Transverse colon (tissue), 4 donors: Measurements from ENCODE around the gene ZRANB3. TPM values are rescaled to one million over a fixed set of nuclear protein-coding genes. Genes with fewer than 3 reads are reported as not detected.
"Not testable (repeated sequence)": the region's sequence is repeated elsewhere in the genome, so short reads cannot be mapped to it uniquely, and the experiment has no call there.

Experiments used
- DNase-seq: peaks from one replicate; pipeline ENCODE4 v3.0.0-alpha.2; 2019
- H3K27ac ChIP-seq, 4 donors: fragments of 200-600 bp; sonication (generic); 2 replicates each; pipeline ENCODE4 v1.5.1; 2016 to 2018; ENCODE audit warnings: inconsistent platforms in 4 of 4
- H3K27me3 ChIP-seq: fragments of 200-600 bp; sonication (generic); 2 replicates; pipeline ENCODE4 v1.5.1; 2017; ENCODE audit warnings: inconsistent platforms
- H3K36me3 ChIP-seq, 4 donors: fragments of 200-600 bp; sonication (generic); 2 replicates each; pipeline ENCODE4 v1.5.1; 2017 to 2019; ENCODE audit warnings: inconsistent platforms in 4 of 4
- H3K4me1 ChIP-seq, 4 donors: fragments of 200-600 bp; sonication (generic); 2 replicates each; pipeline ENCODE4 v1.5.1; 2017 to 2020; ENCODE audit warnings: inconsistent platforms in 4 of 4
- H3K4me3 ChIP-seq, 4 donors: fragments of 200-600 bp; sonication (generic); 1 replicate in 1 of 4; 2 replicates in 3 of 4; pipeline versions ENCODE4 v1.5.1 to v1.6.1; 2017 to 2019; ENCODE audit warnings: inconsistent platforms in 4 of 4
- H3K9me3 ChIP-seq, 2 donors: fragments of 200-600 bp; sonication (generic); 2 replicates each; pipeline ENCODE4 v1.5.1; 2017 to 2019; ENCODE audit warnings: inconsistent platforms in 2 of 2
- EP300 ChIP-seq: sonication (generic); formaldehyde crosslinking; IDR thresholded peaks from one replicate; pipeline ENCODE4 v1.6.1; 2017; ENCODE audit warnings: antibody characterized with exemption, low read depth
- POLR2A ChIP-seq: fragments of 450-650 bp; IDR thresholded peaks from one replicate; pipeline ENCODE4 v1.6.1; 2016; ENCODE audit warnings: antibody characterized with exemption, mild to moderate bottlenecking, moderate library complexity
- POLR2AphosphoS5 ChIP-seq, 3 donors: sonication (generic); formaldehyde crosslinking; IDR thresholded peaks; one replicate each; pipeline ENCODE4 v1.6.1; 2016; ENCODE audit warnings: antibody characterized with exemption in 3 of 3
- WGBS, 2 donors: methylation state at CpG; one replicate each; pipeline ENCODE4 v1.1.5; 2018; ENCODE audit warnings: low coverage in 1 of 2; 5-methylcytosine and 5-hydroxymethylcytosine counted together
- in situ Hi-C, 4 donors: fragments of 200-750 bp; cut with MboI; loops; one replicate each; pipeline versions ENCODE4 v1.15.0 to v1.15.1; 2017; ENCODE audit warnings: low sequenced_read_pairs in 3 of 4, low pct_ligation_motif_present in 1 of 4, low pct_unique_long_range_greater_than_20kb in 1 of 4
- intact Hi-C: fragments of 100-400 bp; cut with DNase I; formaldehyde crosslinking; loops from one replicate; pipeline ENCODE4 v1.15.1; 2023; ENCODE audit warnings: low total_unique reads
- total RNA-seq, 4 donors: library from RNA; depleted of rRNA; stranded (reverse); fragments of >200 nt; gene quantifications; one replicate each; pipeline ENCODE4 v1.1.0, GENCODE V29; 2016
- TF ChIP-seq, protein P1 (sequence below), 5 experiments: fragments of 200-600 bp in 3 of 5; fragments of 450-650 bp in 2 of 5; sonication (generic) in 3 of 5; IDR thresholded peaks; 1 replicate in 2 of 5; 2 replicates in 3 of 5; pipeline ENCODE4 v1.5.1; 2016 to 2017; ENCODE audit warnings: antibody characterized with exemption in 5 of 5, inconsistent platforms in 3 of 5, mild to moderate bottlenecking in 2 of 5, moderate library complexity in 1 of 5

Gene ZRANB3
- total RNA-seq, 4 donors from 2014 or later: 0.37 to 3.0 (median 1.6) TPM

DNA sequence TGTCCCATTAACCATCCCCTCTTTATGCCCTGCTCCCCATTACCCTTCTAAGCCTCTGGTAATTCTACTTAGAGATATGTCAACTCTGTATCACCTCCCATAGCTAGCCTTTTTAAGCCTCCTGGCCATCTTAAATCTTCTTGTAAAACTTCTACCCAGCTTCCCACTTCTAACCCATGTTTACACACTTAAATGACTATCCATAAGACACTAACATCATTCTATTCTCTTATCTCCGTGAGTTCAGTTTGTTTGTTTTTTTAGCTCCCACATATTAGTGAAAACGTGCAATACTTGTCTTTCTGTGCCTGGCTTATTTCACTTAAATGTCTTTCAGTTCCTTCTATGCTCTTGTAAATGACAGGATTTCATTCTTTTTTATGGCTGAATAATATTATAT, 436.5 kb downstream of the ZRANB3 start:
- Histone ChIP-seq H3K27ac (no peak overlapping the region), H3K9me3 (peaks cover 0 to under 1% of the 10 kb centered on the region in 2 donors), H3K4me3 (no peak overlapping the region), H3K27me3 (no peaks in the 10 kb centered on the region), H3K36me3 (no peaks in the 10 kb centered on the region), H3K4me1 (peaks cover 0 to 47% (median 24%) of the 10 kb centered on the region in 4 donors)
- WGBS, 2 donors: 53 to 65% methylated on average over 2 of the region's 2 CpGs
- no peak for DNase-seq
- intact Hi-C loops (no loop called here), in situ Hi-C loops (no loop called here)
- TF ChIP-seq EP300: no peak
- TF ChIP-seq, protein P1, sequence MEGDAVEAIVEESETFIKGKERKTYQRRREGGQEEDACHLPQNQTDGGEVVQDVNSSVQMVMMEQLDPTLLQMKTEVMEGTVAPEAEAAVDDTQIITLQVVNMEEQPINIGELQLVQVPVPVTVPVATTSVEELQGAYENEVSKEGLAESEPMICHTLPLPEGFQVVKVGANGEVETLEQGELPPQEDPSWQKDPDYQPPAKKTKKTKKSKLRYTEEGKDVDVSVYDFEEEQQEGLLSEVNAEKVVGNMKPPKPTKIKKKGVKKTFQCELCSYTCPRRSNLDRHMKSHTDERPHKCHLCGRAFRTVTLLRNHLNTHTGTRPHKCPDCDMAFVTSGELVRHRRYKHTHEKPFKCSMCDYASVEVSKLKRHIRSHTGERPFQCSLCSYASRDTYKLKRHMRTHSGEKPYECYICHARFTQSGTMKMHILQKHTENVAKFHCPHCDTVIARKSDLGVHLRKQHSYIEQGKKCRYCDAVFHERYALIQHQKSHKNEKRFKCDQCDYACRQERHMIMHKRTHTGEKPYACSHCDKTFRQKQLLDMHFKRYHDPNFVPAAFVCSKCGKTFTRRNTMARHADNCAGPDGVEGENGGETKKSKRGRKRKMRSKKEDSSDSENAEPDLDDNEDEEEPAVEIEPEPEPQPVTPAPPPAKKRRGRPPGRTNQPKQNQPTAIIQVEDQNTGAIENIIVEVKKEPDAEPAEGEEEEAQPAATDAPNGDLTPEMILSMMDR (IDR thresholded peaks at IDR 0.05): no peak
- TF ChIP-seq POLR2A: no peak
- TF ChIP-seq POLR2AphosphoS5 (IDR thresholded peaks at IDR 0.05): no peak

DNA sequence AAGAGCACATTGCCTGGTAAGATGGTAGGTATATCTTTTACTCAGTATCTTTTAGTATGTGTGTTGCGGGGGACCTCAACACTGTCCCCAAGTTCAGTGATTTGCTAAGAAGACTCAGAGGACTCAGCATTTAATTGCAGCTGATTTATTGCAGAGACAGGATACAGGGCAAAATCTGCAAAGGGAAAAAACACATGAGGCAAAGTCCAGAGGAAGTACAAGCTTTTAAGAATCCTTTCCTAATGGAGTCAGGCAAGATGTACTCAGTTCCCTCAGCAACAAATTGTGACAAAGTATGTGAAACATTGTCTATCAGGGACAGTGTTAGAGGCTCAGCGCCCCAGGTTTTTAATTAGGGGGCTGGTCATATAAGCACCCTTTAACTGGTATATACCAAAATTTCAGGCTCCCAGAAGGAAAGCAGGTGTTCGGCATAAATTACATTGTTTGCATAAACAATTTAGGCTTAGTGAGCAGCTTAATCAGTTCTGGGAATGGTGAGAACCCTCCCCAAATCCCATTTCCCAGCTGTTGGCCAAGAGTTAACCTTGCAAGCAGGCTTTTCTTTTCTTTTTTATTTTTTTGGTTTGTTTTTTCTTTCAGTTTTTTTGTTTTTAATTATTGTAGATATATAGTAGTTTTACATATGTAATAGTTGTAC, 437.2 kb downstream of the ZRANB3 start:
- peaks cover 0 to 45% (median 24%) of the 10 kb centered on the region in 4 donors for H3K4me1 ChIP-seq
- in situ Hi-C loops (no loop called here), intact Hi-C loops (no loop called here)
- WGBS, 2 donors: 67 to 73% methylated on average over 3 of the region's 3 CpGs
- peaks cover 0 to 7% of the 10 kb centered on the region in 2 donors for H3K9me3 ChIP-seq
- H3K4me3 ChIP-seq: no peak overlapping the region
- TF ChIP-seq POLR2A (no peak), POLR2AphosphoS5 (IDR thresholded peaks at IDR 0.05) (no peak), EP300 (no peak)
- TF ChIP-seq, protein P1 (IDR thresholded peaks at IDR 0.05): no peak
- no peaks in the 10 kb centered on the region for H3K36me3 ChIP-seq
- H3K27ac ChIP-seq: peak overlapping the region; percentile 32 to 45 (median 38)
- H3K27me3 ChIP-seq: no peaks in the 10 kb centered on the region
- no peak for DNase-seq

DNA sequence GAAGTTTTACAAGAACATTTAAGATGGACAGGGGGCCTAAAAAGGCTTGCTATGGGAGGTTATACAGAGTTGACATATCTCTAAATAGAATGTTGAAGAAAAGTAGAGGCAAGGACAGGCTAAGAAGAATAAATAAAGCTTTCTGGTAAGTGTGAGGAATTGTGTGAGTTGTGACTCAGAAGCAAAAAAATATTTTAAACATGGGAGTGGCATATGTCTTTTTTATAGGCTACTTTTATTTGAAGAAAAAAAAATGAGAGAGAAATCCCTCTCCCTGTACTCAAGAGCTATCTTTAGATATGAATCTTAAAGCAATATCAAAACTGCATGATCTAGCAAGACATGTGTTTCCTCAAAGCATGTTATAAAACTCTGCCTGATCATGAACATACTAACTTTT, 437.8 kb downstream of the ZRANB3 start:
- no peaks in the 10 kb centered on the region for H3K27me3 ChIP-seq
- no peak overlapping the region for H3K4me3 ChIP-seq
- peaks cover 0 to 7% of the 10 kb centered on the region in 2 donors for H3K9me3 ChIP-seq
- H3K36me3 ChIP-seq: no peaks in the 10 kb centered on the region
- no peak for DNase-seq
- in situ Hi-C loops: no loop called here
- TF ChIP-seq, protein P1 (IDR thresholded peaks at IDR 0.05): no peak
- TF ChIP-seq POLR2A (no peak), POLR2AphosphoS5 (IDR thresholded peaks at IDR 0.05) (no peak), EP300 (no peak)
- H3K27ac ChIP-seq: peak overlapping the region; percentile 32 to 45 (median 38)
- peaks cover 0 to 45% (median 24%) of the 10 kb centered on the region in 4 donors for H3K4me1 ChIP-seq
- intact Hi-C loops: no loop called here

DNA sequence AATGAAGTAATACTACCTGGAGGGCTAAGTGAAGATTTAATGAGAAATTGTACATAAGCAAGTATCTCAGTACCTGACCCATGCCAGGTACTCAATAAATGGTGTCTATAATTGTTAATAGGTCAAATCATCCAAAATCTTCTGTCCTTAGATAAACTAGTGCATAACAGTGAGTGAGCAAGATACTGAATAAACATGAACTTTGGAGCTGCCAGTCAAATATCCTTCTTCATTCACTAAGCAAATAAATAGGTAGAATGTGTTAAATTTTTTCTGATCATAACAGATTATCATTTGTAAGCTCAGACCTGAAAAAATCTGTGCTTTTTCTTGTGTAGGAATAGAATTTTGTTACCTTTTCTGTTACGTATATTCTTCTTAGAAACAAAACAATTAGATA, 439.3 kb downstream of the ZRANB3 start:
- H3K27ac ChIP-seq: no peak overlapping the region
- 84 to 85% methylated on average over 1 of the region's 1 CpG for WGBS, 2 donors
- in situ Hi-C loops (no loop called here), intact Hi-C loops (no loop called here)
- DNase-seq: no peak
- TF ChIP-seq EP300 (no peak), POLR2AphosphoS5 (IDR thresholded peaks at IDR 0.05) (no peak), POLR2A (no peak)
- TF ChIP-seq, protein P1 (IDR thresholded peaks at IDR 0.05): no peak
- H3K27me3 ChIP-seq: no peaks in the 10 kb centered on the region
- no peaks in the 10 kb centered on the region for H3K36me3 ChIP-seq
- H3K4me3 ChIP-seq: no peak overlapping the region
- peaks cover 0 to 7% of the 10 kb centered on the region in 2 donors for H3K9me3 ChIP-seq
- H3K4me1 ChIP-seq: peaks cover 0 to 45% (median 24%) of the 10 kb centered on the region in 4 donors

DNA sequence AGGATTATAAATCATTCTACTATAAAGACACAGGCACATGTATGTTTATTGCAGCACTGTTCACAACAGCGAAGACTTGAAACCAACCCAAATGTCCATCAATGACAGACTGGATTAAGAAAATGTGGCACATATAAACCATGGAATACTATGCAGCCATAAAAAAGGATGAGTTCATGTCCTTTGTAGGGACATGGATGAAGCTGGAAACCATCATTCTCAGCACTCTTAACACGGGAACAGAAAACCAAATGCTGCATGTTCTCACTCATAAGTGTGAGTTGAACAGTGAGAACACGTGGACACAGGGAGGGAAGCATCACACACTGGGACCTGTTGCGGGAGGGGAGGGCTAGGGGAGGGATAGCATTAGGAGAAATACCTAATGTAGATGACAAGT, 441.4 kb downstream of the ZRANB3 start:
- H3K4me3 ChIP-seq, H3K9me3 ChIP-seq, intact Hi-C loops, DNase-seq, H3K36me3 ChIP-seq, H3K27me3 ChIP-seq, in situ Hi-C loops, H3K27ac ChIP-seq: not testable (repeated sequence)
- 92 to 100% methylated on average over 4 of the region's 4 CpGs for WGBS, 2 donors
- peaks cover 0 to 41% (median 24%) of the 10 kb centered on the region in 4 donors for H3K4me1 ChIP-seq
